Measurements from ENCODE around the gene RUFY3.

DNA sequence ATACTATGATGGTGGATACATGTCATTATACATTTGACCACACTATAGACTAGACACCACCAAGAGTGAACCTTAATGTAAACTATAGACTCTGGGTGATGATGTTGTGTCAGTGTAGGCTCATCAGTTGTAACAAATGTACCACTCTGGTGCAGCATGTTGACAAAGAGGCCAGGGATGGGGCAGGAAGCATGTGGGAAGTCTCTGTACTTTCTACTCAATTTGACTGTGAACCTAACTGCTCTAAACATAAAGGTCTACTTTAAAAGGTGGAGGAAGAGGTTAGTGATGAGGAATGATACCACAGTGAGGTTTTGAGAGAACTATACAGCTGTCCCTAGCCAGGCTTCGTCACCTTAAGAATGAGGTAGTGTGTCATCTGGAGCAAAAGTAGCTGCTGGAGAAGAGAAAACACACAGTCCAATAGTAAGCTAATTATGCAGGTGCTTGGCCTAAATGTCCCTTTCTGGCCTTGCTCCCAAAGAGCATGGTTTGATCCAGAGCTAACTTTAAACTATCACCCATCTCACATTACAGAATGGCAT is 79.6 kb downstream of the RUFY3 start:
- TF ChIP-seq, protein P1, sequence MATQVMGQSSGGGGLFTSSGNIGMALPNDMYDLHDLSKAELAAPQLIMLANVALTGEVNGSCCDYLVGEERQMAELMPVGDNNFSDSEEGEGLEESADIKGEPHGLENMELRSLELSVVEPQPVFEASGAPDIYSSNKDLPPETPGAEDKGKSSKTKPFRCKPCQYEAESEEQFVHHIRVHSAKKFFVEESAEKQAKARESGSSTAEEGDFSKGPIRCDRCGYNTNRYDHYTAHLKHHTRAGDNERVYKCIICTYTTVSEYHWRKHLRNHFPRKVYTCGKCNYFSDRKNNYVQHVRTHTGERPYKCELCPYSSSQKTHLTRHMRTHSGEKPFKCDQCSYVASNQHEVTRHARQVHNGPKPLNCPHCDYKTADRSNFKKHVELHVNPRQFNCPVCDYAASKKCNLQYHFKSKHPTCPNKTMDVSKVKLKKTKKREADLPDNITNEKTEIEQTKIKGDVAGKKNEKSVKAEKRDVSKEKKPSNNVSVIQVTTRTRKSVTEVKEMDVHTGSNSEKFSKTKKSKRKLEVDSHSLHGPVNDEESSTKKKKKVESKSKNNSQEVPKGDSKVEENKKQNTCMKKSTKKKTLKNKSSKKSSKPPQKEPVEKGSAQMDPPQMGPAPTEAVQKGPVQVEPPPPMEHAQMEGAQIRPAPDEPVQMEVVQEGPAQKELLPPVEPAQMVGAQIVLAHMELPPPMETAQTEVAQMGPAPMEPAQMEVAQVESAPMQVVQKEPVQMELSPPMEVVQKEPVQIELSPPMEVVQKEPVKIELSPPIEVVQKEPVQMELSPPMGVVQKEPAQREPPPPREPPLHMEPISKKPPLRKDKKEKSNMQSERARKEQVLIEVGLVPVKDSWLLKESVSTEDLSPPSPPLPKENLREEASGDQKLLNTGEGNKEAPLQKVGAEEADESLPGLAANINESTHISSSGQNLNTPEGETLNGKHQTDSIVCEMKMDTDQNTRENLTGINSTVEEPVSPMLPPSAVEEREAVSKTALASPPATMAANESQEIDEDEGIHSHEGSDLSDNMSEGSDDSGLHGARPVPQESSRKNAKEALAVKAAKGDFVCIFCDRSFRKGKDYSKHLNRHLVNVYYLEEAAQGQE (IDR thresholded peaks at IDR 0.05; ENCODE audit: low read depth), result no peak
- TF ChIP-seq, protein P2, sequence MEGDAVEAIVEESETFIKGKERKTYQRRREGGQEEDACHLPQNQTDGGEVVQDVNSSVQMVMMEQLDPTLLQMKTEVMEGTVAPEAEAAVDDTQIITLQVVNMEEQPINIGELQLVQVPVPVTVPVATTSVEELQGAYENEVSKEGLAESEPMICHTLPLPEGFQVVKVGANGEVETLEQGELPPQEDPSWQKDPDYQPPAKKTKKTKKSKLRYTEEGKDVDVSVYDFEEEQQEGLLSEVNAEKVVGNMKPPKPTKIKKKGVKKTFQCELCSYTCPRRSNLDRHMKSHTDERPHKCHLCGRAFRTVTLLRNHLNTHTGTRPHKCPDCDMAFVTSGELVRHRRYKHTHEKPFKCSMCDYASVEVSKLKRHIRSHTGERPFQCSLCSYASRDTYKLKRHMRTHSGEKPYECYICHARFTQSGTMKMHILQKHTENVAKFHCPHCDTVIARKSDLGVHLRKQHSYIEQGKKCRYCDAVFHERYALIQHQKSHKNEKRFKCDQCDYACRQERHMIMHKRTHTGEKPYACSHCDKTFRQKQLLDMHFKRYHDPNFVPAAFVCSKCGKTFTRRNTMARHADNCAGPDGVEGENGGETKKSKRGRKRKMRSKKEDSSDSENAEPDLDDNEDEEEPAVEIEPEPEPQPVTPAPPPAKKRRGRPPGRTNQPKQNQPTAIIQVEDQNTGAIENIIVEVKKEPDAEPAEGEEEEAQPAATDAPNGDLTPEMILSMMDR (IDR thresholded peaks at IDR 0.05 in 2 of 3, conservative IDR thresholded peaks at IDR 0.05 in 1 of 3; ENCODE audit: borderline replicate concordance in 1 of 3, insufficient read depth in 1 of 3, low read depth in 2 of 3, low read length in 2 of 3), result no peak

All from HCT116 (cell line).